ENCODE measurements around the gene SMARCA2.

- TF ChIP-seq CTCF (IDR thresholded peaks at IDR 0.05), result no peak
- no peak for TF ChIP-seq POLR2AphosphoS5 (IDR thresholded peaks at IDR 0.05)
Measured at GRCh38 chr9:2236850-2237249, 221.7 kb downstream of the SMARCA2 start.

Data from upper lobe of left lung (tissue), 4 donors.